Endothelial cell of umbilical vein (primary cell): Measurements from ENCODE around the gene NOXRED1. TPM values are rescaled to one million over a fixed set of nuclear protein-coding genes. Genes with fewer than 3 reads are reported as not detected.
A peak's percentile ranks its signal among the peaks of the same experiment; 100 is the strongest.

Experiments
- BruUV-seq: library from RNA; stranded (reverse); fragments of 400-500 nt; replicated peaks from 2 replicates; lab custom pipeline; 2021; lab: Mats Ljungman, UMichigan
- CTCF ChIA-PET: fragments of 300-600, 350-600 bp; sonication (Branson Sonifier 250); formaldehyde crosslinking; loops from one replicate; lab custom pipeline; 2021; ENCODE audit warnings: antibody characterized with exemption, inconsistent platforms; lab: Charles Lee
- POLR2A ChIA-PET: fragments of 300-600, 350-600 bp; sonication (Branson Sonifier 250); formaldehyde crosslinking; loops from one replicate; lab custom pipeline; 2021; ENCODE audit warnings: antibody characterized with exemption, inconsistent platforms; lab: Charles Lee
- DNase-seq: peaks from one replicate; pipeline ENCODE4 v3.0.0-alpha.2; 2011; ENCODE audit warnings: low read depth, low spot score
- FAIRE-seq: peaks from 2 replicates; lab custom pipeline; 2011; peaks lifted over from hg19 to GRCh38; lab: Jason Lieb, UNC
- H2AFZ ChIP-seq: 2 replicates; pipeline ENCODE4 v1.6.0; 2012; ENCODE audit warnings: low read depth, low read length, control low read depth, inconsistent platforms
- H3K27ac ChIP-seq: 2 replicates; pipeline ENCODE4 v1.5.1; 2011; ENCODE audit warnings: low read depth, mild to moderate bottlenecking, control low read depth, low read length, moderate library complexity; ENCODE audit not compliant: insufficient read depth
- H3K27me3 ChIP-seq, 2 experiments: 2 replicates each; pipeline versions ENCODE4 v1.6.0 to v1.6.1; 2011; ENCODE audit warnings: low read length in 2 of 2, mixed read lengths in 1 of 2; ENCODE audit not compliant: control insufficient read depth in 2 of 2, insufficient read depth in 2 of 2
- H3K36me3 ChIP-seq, 2 experiments: 2 replicates in 1 of 2; 3 replicates in 1 of 2; pipeline ENCODE4 v1.5.1; 2011; ENCODE audit warnings: low read length in 2 of 2, mild to moderate bottlenecking in 1 of 2, moderate library complexity in 1 of 2; ENCODE audit not compliant: control insufficient read depth in 2 of 2, insufficient read depth in 2 of 2; ENCODE audit errors: extremely low read depth in 1 of 2
- H3K4me1 ChIP-seq: 3 replicates; pipeline ENCODE4 v1.5.1; 2011; ENCODE audit warnings: mild to moderate bottlenecking, low read length; ENCODE audit not compliant: control insufficient read depth, insufficient read depth; ENCODE audit errors: extremely low read depth
- H3K4me2 ChIP-seq: 2 replicates; pipeline ENCODE4 v1.6.1; 2011; ENCODE audit warnings: low read length, control low read depth, mixed read lengths; ENCODE audit not compliant: insufficient read depth
- H3K4me3 ChIP-seq, 3 experiments: fragments of 200-600 bp in 1 of 3; sonication (generic), shearing (Covaris generic) in 1 of 3; replicated peaks in 1 of 3; 2 replicates each; pipeline ENCODE4 v1.5.1; 2011 to 2016; ENCODE audit warnings: control low read depth in 3 of 3, low read length in 3 of 3, mild to moderate bottlenecking in 2 of 3, inconsistent platforms in 1 of 3, low read depth in 1 of 3, moderate library complexity in 1 of 3; ENCODE audit not compliant: insufficient read depth in 1 of 3
- H3K79me2 ChIP-seq: 2 replicates; pipeline ENCODE4 v1.6.0; 2012; ENCODE audit warnings: low read length, inconsistent platforms; ENCODE audit not compliant: control insufficient read depth, insufficient read depth
- H3K9ac ChIP-seq: replicated peaks from 2 replicates; pipeline ENCODE3; 2011; ENCODE audit warnings: low read length, control low read depth; ENCODE audit not compliant: insufficient read depth; ENCODE audit errors: extremely low read depth
- H3K9me1 ChIP-seq: replicated peaks from 3 replicates; pipeline ENCODE4 v1.6.0; 2011; ENCODE audit warnings: mild to moderate bottlenecking, low read length; ENCODE audit not compliant: control insufficient read depth, insufficient read depth; ENCODE audit errors: extremely low read depth
- H3K9me3 ChIP-seq: replicated peaks from 2 replicates; pipeline ENCODE4 v1.5.1; 2012; ENCODE audit warnings: low read length, inconsistent platforms; ENCODE audit not compliant: control insufficient read depth, insufficient read depth
- H4K20me1 ChIP-seq: replicated peaks from 2 replicates; pipeline ENCODE3; 2011; ENCODE audit warnings: mild to moderate bottlenecking, low read length; ENCODE audit not compliant: control insufficient read depth, insufficient read depth; ENCODE audit errors: extremely low read depth
- FOS ChIP-seq: IDR thresholded peaks from 2 replicates; pipeline ENCODE4 v1.6.1; 2011; ENCODE audit warnings: mild to moderate bottlenecking, low read length, moderate library complexity, borderline replicate concordance; ENCODE audit not compliant: insufficient read depth
- MAX ChIP-seq: IDR thresholded peaks from 2 replicates; pipeline ENCODE4 v1.6.1; 2011; ENCODE audit not compliant: insufficient read depth, insufficient read length
- POLR2AphosphoS5 ChIP-seq: IDR thresholded peaks from 2 replicates; pipeline ENCODE4 v1.6.1; 2012; ENCODE audit warnings: low read depth, mild to moderate bottlenecking, control low read depth, low read length, moderate library complexity; ENCODE audit not compliant: insufficient read depth
- dilution Hi-C: fragments of 300-500 bp; cut with MboI; formaldehyde crosslinking; loops from one replicate; pipeline ENCODE4 v1.15.0; 2019; ENCODE audit warnings: low sequenced_read_pairs; ENCODE audit not compliant: extremely low pct_ligation_motif_present
- intact Hi-C: fragments of 100-400 bp; cut with micrococcal nuclease; formaldehyde crosslinking; loops from one replicate; pipeline ENCODE4 v1.10.0; 2022
- polyA plus RNA-seq, 4 experiments: library from polyadenylated mRNA; depleted of rRNA in 3 of 4; stranded (reverse) in 3 of 4; unstranded in 1 of 4; fragments of >200 nt; gene quantifications; 2 replicates each; pipeline versions ENCODE4 v1.2.1 to v1.2.3, GENCODE V29; 2011 to 2012; ENCODE audit warnings: missing spikeins in 1 of 4
- total RNA-seq: library from RNA; stranded (reverse); gene quantifications from 2 replicates; pipeline ENCODE4 v1.2.3, GENCODE V29; 2021

The NOXRED1 gene
- total and polyA plus RNA-seq, 2 donors (not counting 3 experiments of a cell fraction or from before 2014, with no cell fraction given): 0.15 to 0.33 TPM

GRCh38 chr14:77438596-77438995 lies 15.3 kb upstream of the NOXRED1 start:
- H3K4me1 ChIP-seq: no peaks in the 10 kb centered on the region
- CTCF ChIA-PET: interaction anchor here (1.5 to 1.9 kb wide), 2 partner anchors 10 to 20 kb away, joined by 3 to 4 read pairs; no protein-coding TSS in a partner anchor
- H3K27ac ChIP-seq: no peak overlapping the region
- H3K9ac ChIP-seq: no peak overlapping the region
- dilution Hi-C loops: no loop called here
- no peak overlapping the region for H2AFZ ChIP-seq
- no peaks in the 10 kb centered on the region for H3K27me3 ChIP-seq
- H3K79me2 ChIP-seq: no peaks in the 10 kb centered on the region
- no TSS peak for BruUV-seq
- no peak for FAIRE-seq
- peaks cover 17 to 28% of the 10 kb centered on the region in 2 experiments for H3K36me3 ChIP-seq
- POLR2A ChIA-PET: interaction anchor here (0.7 kb wide), 1 partner anchor 13 kb away, joined by 4 read pairs; no protein-coding TSS in a partner anchor
- intact Hi-C loops: no loop called here
- no peak for DNase-seq
- H3K9me1 ChIP-seq: no peaks in the 10 kb centered on the region
- H4K20me1 ChIP-seq: no peaks in the 10 kb centered on the region
- H3K9me3 ChIP-seq: no peaks in the 10 kb centered on the region
- H3K4me3 ChIP-seq: no peak overlapping the region
- no peak for TF ChIP-seq POLR2AphosphoS5
- no peak overlapping the region for H3K4me2 ChIP-seq

GRCh38 chr14:77436042-77436441 lies 12.7 kb upstream of the NOXRED1 start:
- Histone ChIP-seq H3K36me3 (peaks cover 8 to 10% of the 10 kb centered on the region in 2 experiments), H4K20me1 (no peaks in the 10 kb centered on the region), H3K4me1 (no peaks in the 10 kb centered on the region), H3K9ac (no peak overlapping the region), H3K9me1 (no peaks in the 10 kb centered on the region), H3K27ac (no peak overlapping the region), H3K4me3 (no peak overlapping the region), H2AFZ (no peak overlapping the region), H3K79me2 (no peaks in the 10 kb centered on the region), H3K4me2 (no peak overlapping the region), H3K9me3 (no peaks in the 10 kb centered on the region), H3K27me3 (no peaks in the 10 kb centered on the region)
- ChIA-PET POLR2A (no interaction called here), CTCF (no interaction called here)
- peak; percentile 4 for FAIRE-seq
- no TSS peak for BruUV-seq
- dilution Hi-C loops: no loop called here
- TF ChIP-seq FOS: peak; percentile 35
- no peak for TF ChIP-seq MAX
- intact Hi-C loops: no loop called here
- no peak for DNase-seq
